Measurements from ENCODE around the gene PIGO.

Gene PIGO

GRCh38 chr9:35105126-35105525, 8.7 kb upstream of the PIGO start:
- H3K27me3 ChIP-seq (ENCODE audit: insufficient read depth, poor library complexity, severe bottlenecking) = no peaks in the 10 kb centered on the region
- no peak overlapping the region for H3K27ac ChIP-seq (replicated peaks)
- TF ChIP-seq SPI1 (IDR thresholded peaks at IDR 0.05; ENCODE audit: borderline replicate concordance, low read depth) (no peak), REST (IDR thresholded peaks at IDR 0.05; ENCODE audit: insufficient replicate concordance, low read depth) (no peak), GABPA (IDR thresholded peaks at IDR 0.05; ENCODE audit: low read depth) (no peak), POLR2AphosphoS5 (IDR thresholded peaks at IDR 0.05; ENCODE audit: low read depth) (no peak)
- TF ChIP-seq, protein P1, sequence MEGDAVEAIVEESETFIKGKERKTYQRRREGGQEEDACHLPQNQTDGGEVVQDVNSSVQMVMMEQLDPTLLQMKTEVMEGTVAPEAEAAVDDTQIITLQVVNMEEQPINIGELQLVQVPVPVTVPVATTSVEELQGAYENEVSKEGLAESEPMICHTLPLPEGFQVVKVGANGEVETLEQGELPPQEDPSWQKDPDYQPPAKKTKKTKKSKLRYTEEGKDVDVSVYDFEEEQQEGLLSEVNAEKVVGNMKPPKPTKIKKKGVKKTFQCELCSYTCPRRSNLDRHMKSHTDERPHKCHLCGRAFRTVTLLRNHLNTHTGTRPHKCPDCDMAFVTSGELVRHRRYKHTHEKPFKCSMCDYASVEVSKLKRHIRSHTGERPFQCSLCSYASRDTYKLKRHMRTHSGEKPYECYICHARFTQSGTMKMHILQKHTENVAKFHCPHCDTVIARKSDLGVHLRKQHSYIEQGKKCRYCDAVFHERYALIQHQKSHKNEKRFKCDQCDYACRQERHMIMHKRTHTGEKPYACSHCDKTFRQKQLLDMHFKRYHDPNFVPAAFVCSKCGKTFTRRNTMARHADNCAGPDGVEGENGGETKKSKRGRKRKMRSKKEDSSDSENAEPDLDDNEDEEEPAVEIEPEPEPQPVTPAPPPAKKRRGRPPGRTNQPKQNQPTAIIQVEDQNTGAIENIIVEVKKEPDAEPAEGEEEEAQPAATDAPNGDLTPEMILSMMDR (IDR thresholded peaks at IDR 0.05; ENCODE audit: insufficient read depth, low read length) = no peak
- H3K4me3 ChIP-seq (replicated peaks; ENCODE audit: insufficient read depth, low read length) = no peak overlapping the region
- no peak for DNase-seq (ENCODE audit: low read depth in 1 of 2, low spot score in 1 of 2)

DNA sequence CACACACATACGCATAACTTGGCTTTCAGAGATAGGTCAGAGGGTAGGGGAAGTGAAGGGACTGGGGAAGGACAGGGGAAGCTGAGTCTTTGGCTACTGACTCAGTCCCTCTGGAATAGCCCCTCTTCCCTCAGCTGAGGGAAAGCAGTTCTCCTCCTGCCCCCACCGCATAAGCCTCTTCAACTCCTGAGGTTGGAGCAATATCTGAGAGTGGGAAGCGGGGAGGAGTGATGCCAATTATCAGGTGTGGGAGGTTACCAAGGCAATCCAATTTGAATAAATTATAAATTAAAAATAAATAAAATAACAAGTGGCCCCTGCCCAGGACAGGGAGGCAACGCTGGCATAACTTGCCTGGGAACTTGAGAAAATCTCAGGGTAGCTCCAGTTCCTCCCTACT, 8.2 kb upstream of the PIGO start:
- DNase-seq (ENCODE audit: low read depth in 1 of 2, low spot score in 1 of 2) = no peak
- no peaks in the 10 kb centered on the region for H3K27me3 ChIP-seq (ENCODE audit: insufficient read depth, poor library complexity, severe bottlenecking)
- H3K4me3 ChIP-seq (replicated peaks; ENCODE audit: insufficient read depth, low read length) = no peak overlapping the region
- H3K27ac ChIP-seq (replicated peaks) = no peak overlapping the region
- TF ChIP-seq POLR2AphosphoS5 (IDR thresholded peaks at IDR 0.05; ENCODE audit: low read depth) (no peak), SPI1 (IDR thresholded peaks at IDR 0.05; ENCODE audit: borderline replicate concordance, low read depth) (no peak), GABPA (IDR thresholded peaks at IDR 0.05; ENCODE audit: low read depth) (no peak), REST (IDR thresholded peaks at IDR 0.05; ENCODE audit: insufficient replicate concordance, low read depth) (no peak)
- TF ChIP-seq, protein P1 (IDR thresholded peaks at IDR 0.05; ENCODE audit: insufficient read depth, low read length) = no peak

DNA sequence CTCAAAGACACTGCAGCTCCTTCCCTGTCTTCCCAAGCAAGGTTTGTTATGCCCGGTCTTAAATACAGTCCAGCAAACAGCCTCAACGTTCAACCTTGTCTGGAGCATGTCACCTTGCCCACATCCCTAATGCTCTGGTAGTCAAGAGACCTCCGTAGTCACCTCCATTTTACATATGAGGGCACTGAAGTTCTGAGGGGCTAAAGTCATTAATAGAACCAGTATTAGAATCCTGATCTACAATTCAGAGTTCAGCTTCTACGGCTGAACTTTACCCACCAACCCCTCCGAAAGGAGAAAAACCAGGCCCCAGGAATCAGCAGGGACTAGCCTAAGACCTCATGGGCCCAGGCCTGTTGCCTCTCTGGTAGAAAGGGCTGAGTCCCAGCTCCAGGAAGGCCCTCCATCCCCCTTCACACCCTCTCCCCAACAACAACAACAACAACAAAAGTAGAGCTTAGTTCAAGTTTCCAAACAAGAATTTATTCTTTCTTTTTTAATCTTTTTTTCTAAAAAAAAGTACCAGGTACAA, 7.3 kb upstream of the PIGO start:
- TF ChIP-seq, protein P1 (IDR thresholded peaks at IDR 0.05; ENCODE audit: insufficient read depth, low read length) = no peak
- no peak for TF ChIP-seq REST (IDR thresholded peaks at IDR 0.05; ENCODE audit: insufficient replicate concordance, low read depth)
- no peak for TF ChIP-seq GABPA (IDR thresholded peaks at IDR 0.05; ENCODE audit: low read depth)
- H3K27me3 ChIP-seq (ENCODE audit: insufficient read depth, poor library complexity, severe bottlenecking) = no peaks in the 10 kb centered on the region
- H3K27ac ChIP-seq (replicated peaks) = peak overlapping the region; percentile 90

More for the DNA sequence above, 7.3 kb upstream of the PIGO start:
- no peak for DNase-seq (ENCODE audit: low read depth in 1 of 2, low spot score in 1 of 2)
- H3K4me3 ChIP-seq (replicated peaks; ENCODE audit: insufficient read depth, low read length) = peak overlapping the region; percentile 86; the same call in 1 of the 2 replicates

Data from HL-60 (cell line).